ENCODE data around the gene C5orf46. TPM values are rescaled to one million over a fixed set of nuclear protein-coding genes. Genes with fewer than 3 reads are reported as not detected.
"Not testable (repeated sequence)": the region's sequence is repeated elsewhere in the genome, so short reads cannot be mapped to it uniquely, and the experiment has no call there.

The C5orf46 gene
- total RNA-seq, 1 experiment from 2014 or later, result not detected

DNA sequence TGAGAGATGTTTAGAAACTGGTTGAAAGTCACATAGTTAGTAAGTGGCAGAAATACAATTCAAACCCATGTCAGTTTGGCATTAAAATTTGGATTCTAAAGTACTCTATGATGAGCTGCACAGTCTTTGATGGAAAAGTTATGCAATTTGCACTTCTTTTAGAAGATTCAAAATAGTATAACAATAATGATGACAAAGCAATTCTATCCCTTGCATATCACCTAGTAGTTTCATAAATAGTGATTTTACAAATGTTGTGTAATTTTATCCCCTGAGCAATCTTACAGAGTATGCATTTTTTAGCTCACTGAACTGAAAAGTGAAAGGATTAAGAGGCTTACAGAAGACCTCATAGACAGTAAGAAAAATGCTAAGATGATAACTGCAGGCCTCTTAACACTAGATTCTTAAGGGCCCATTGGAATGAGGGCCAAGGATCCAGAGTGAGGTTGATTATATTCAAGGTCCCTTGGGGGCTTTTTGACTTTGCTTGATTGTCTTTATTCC is 3.7 kb downstream of the C5orf46 start:
- DNase-seq (ENCODE audit: low read depth), result no peak
- in situ Hi-C loops (cut with HindIII; ENCODE audit: low pct_unique_long_range_greater_than_20kb, low sequenced_read_pairs), result no loop called here

DNA sequence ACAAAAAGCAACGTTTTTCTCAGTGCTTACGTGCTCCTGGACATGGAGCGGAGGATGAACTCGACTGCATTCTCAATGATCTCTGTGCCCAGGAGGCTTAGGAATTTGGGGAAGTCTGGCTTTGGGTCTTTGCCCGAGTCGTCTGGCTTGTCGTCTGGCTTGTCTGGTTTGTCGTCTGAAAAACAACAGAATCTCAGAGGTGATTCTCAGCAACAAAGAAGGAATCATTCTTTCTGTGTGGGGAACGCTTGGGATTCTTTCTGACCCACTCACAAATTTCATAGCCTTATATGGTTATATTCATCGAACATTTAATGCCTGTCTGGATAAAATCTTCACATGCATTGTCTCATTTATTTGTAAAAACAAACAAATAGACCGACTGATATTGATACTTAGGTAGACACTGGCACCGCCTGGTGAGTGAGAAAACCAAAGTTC is 4.7 kb downstream of the C5orf46 start:
- in situ Hi-C loops (cut with HindIII; ENCODE audit: low pct_unique_long_range_greater_than_20kb, low sequenced_read_pairs), result no loop called here
- DNase-seq (ENCODE audit: low read depth), result peak; percentile 36

DNA sequence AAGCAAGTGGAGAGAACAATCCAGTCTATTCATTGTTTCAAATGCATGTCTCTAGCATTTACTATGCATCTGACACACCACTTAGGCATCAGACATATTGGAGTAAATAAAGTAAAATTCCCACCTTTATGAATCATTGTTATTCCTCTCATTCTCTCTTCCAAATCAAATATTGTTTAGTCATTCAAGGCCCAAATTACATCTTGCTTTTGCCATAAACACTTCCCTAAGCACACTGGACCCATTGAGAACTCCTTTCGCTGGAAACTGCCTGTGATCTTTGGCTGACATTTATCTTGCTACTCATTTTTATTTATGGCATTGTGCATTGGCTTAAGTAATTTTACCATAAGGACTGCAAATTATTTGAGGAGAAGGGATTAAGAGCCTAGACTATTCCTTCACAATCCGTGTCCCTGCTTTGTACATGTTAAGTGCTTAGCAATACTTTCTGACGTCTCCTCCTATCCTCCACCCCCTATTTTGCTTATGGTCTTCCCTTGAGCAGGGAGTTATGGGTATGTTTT is 7.4 kb downstream of the C5orf46 start:
- in situ Hi-C loops (cut with HindIII; ENCODE audit: low pct_unique_long_range_greater_than_20kb, low sequenced_read_pairs), result no loop called here
- DNase-seq (ENCODE audit: low read depth), result peak; percentile 26

DNA sequence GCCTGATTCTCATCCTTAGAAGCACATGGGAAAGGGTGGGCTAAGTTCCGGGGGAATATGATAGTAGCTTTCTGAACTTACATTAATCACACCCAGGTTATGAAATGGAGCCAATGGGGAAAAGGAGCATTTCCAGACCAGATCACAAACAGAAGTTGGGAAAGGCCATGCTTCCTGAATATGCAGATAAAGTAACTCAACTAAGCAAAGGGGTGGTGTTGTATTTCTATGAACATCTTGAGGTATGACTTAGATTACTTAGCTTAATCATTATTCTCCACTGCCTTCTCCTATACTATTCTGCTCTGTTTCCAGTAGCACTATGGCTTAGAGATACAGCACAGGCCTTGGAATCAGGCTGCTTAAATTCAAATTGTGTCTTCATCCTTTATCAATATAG is 10.5 kb downstream of the C5orf46 start:
- no peak for DNase-seq (ENCODE audit: low read depth)
- in situ Hi-C loops (cut with HindIII; ENCODE audit: low pct_unique_long_range_greater_than_20kb, low sequenced_read_pairs), result no loop called here

DNA sequence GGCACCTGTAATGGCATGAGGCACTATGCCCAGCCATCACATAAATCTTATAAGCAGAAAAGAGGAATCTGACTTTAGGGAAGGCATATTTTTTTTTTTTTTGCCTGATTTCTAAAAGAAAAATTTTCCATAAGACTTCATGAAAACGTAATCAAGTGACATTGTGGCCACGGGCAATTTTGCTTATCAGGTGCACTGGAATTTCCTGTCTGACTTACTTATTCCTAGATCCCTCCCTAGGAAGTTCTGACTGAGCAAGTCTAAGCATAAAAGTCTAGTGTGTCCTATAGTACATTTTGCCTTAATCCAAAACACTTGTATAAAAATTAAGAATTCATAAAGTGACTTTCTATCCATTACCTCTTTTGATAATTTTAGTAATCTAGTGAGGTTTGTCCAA is 12.5 kb downstream of the C5orf46 start:
- DNase-seq (ENCODE audit: low read depth), result no peak
- in situ Hi-C loops (cut with HindIII; ENCODE audit: low pct_unique_long_range_greater_than_20kb, low sequenced_read_pairs), result no loop called here

DNA sequence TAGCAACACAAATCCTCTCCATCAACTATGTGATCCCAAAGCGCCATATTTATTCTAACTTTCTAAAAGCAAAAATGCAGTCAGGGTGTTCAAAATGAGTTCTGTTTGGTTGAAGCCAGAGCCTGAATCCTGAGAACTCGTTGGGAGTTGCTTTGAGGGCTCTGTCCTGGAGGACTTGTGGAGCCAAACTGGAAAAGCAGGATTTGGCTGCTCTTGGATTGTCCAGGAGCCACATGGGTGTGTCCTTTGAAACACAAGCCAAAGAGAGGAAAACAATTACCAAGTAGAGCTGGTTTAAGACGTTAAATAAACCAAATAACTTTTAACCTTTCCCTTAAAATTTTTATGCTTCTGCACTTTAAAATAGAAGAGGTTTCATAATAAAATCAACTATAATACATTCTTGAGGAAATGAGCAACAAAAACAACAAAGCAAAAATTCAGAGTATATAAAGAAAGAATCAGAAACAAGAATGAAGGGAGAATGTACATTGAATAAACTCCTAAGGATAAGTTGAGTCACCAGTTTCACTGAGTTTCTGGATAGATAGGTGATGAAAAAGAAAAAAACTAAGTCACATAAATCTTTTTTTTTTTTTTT is 13.5 kb downstream of the C5orf46 start:
- DNase-seq (ENCODE audit: low read depth), result no peak

DNA sequence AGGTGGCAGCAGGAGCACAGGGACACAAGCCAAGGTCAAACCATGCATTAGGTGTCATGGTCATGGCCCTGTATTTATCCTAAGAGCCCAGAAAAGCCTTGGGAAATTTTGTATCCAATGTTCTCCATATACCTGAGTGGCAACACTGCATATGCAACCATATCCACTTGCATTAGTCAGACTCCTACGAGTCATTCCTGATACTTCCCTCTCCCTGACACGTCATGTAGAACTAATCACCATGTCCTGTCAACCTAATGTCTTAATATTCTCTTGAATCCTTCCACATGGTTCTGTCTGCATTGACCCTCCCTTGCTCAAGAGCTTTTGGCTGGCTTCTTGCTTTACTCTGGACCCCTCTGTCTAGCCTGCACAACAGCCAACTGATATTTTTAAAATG is 18.4 kb downstream of the C5orf46 start:
- no peak for DNase-seq (ENCODE audit: low read depth)
- in situ Hi-C loops (cut with HindIII; ENCODE audit: low pct_unique_long_range_greater_than_20kb, low sequenced_read_pairs), result no loop called here

More for the DNA sequence above, 13.5 kb downstream of the C5orf46 start:
- in situ Hi-C loops (cut with HindIII; ENCODE audit: low pct_unique_long_range_greater_than_20kb, low sequenced_read_pairs), result no loop called here

DNA sequence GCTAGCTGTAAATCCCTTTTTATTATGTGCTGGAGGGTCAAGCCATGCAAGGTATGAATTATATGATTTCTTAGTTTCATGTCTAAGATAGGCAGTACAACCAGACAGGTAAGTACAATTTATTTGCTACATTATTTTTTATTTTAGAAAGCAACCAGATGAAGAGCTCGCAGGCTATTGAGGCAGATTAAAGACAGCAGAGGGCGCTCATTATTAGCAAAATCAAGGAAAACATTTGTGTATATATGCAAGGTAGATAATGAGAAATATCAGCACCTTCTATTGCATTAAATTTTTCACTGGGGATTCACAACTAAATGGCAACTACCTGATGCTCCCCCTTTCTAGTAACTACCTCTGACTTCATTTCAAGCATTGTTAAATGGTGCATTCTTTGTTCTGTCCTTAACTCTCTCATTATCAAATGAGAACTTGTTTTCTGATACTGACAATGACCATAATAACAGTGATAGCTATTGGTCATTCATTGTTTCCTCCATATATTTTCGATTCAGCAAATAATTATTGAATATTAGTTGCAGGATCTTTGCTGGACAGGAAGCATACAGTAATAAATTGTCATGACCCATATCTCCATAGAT is 19.2 kb downstream of the C5orf46 start:
- in situ Hi-C loops (cut with HindIII; ENCODE audit: low pct_unique_long_range_greater_than_20kb, low sequenced_read_pairs), result no loop called here
- DNase-seq (ENCODE audit: low read depth), result peak; percentile 22

DNA sequence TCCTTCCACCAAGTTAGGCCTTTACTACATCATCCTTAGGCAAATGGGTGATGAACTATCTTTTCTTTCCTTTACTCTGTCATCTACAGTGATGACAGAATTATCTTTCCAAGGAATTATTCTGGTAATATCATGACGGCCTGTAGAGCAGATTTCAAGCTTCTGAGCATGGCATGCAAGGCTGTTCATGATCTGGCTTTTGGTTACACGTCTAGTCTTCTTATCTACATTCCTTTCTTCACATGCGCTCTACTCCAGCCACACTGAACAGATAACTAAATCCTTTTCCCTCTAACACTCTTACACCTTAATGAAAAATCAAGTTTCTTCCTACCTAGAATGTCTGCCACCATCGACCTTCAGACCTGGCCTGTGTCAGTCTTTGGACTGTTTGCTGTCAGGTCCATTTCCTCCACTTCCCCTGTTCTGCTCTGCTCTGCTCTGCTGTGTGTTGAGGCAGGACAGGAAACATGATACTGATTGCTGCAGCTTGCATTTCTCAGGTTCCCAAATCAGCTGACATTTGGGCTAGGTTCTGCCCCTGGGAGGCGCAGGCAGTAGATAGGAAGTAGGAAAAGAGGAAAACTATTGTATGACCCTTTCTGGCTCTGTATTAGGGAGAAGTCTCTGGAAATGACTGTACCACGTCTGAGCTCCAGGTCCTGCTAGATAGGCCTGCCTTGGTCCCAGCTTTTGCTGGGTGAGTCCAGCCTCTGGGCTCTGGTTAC is 23.6 kb downstream of the C5orf46 start:
- no peak for DNase-seq (ENCODE audit: low read depth)
- in situ Hi-C loops (cut with HindIII; ENCODE audit: low pct_unique_long_range_greater_than_20kb, low sequenced_read_pairs), result no loop called here

DNA sequence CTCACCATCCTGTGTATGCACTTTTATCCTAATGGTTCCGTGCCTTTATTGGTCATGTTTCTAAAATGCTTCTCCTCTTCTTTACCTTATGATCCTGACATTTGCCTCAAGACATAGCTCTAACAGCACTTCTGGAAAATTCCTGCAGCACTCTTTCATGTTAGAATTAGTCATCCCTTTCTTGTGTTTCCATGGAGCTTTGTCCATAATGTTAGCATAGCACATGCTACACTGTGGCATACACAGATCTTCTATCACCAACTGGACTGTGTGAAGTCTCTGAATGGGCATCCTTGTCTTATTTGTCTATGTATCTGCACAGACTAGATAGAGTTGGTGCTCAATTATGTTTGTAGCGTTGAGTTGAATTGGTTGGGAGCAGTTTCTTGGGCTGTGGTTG is 25.9 kb downstream of the C5orf46 start:
- no peak for DNase-seq (ENCODE audit: low read depth)
- in situ Hi-C loops (cut with HindIII; ENCODE audit: low pct_unique_long_range_greater_than_20kb, low sequenced_read_pairs), result no loop called here

DNA sequence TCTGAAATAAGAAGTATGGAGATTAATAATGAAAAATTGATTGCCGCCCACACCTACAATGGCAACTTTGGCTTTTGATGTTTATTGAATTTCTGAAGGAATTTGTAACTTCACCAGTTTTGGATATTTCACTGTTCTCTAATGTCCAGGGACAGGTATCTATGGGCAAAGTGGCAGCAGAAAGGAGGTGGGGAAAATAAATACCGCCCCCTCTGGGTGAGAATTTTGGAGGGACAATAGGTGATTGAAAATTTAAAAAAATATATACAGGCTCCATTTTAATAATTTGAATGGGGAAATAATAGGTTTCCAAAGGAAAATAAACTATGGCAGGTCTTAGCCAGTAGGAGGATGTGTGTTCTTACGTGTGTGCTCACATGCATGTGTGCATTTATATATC is 26.6 kb downstream of the C5orf46 start:
- in situ Hi-C loops (cut with HindIII; ENCODE audit: low pct_unique_long_range_greater_than_20kb, low sequenced_read_pairs), result no loop called here
- no peak for DNase-seq (ENCODE audit: low read depth)

DNA sequence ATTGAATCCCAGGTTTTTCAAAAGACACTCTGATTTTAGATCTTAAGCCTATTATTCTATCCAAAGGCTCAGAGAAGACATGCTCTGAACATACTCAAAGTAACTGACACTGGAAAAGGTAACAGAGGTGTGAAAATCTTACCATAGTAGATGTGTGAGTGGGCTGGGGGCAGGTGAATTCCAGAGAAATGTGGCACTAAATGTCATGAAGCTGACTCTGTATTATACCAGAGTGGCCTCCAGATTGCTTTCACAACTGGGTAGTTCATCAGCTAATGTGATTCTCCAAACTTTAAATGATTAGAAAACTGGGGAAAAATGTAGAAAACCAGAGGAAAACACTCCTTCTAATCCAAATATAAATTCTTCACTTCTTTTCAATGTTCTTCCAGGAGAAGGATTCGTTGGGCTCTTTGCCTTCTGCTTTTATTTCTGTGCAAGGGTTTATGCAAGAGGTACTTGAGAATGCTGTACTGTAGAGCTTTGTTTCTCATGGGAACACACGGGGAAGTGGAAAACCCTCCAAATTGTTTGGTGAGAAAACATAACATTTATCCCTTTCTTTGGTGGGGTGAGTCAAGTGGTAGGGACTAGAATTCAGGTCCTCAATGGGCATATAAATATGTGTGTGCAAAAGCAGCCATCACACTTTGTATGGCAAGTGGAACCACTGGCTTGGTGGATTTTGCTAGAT is 28.1 kb downstream of the C5orf46 start, which contains the start of gene SCGB3A2:
Gene SCGB3A2 (plus strand): TSS at position 646 of the 694 bp plus-strand sequence. CDS start 93 bp downstream, outside the sequence.
- no peak for DNase-seq (ENCODE audit: low read depth)
- in situ Hi-C loops (cut with HindIII; ENCODE audit: low pct_unique_long_range_greater_than_20kb, low sequenced_read_pairs), result no loop called here

DNA sequence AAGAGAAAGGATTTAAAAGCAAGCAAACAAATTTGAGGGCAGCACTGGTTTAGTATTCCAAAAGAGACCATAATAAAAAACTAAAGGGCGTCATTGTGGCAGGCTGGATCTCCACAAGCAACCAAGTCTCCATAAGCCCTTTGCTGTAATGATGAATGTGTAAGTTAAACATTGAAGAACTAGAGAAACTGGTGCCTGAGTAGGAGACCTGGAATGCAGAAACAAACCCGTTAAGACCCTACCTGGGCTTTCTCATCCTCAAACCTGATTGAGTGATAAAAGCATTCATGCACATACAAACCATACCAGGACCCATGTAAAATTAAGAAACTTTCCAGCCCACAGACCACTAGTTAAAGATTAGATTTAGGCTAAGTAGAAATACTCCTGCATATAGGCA is 29.7 kb downstream of the C5orf46 start:
- no peak for DNase-seq (ENCODE audit: low read depth)
- in situ Hi-C loops (cut with HindIII; ENCODE audit: low pct_unique_long_range_greater_than_20kb, low sequenced_read_pairs), result no loop called here

DNA sequence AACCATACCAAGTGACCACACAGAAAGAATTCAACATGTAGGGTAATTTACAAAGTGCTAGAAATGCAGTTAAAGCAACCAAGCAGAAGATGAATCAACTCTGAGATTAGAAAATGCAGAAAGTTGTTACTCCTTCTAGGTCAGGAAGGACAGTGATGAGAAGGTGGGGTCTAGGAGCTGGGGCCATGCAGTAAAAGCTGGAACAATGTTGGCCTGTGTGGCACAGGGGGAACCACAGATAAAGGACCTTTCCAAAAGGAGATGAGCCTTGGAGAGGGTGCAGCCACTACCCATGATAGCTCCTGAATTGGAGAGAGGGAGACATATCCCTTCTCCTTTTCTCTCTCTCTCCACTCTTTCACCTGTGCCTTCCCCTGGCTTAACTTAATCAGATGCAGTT is 30.2 kb downstream of the C5orf46 start:
- no peak for DNase-seq (ENCODE audit: low read depth)
- in situ Hi-C loops (cut with HindIII; ENCODE audit: low pct_unique_long_range_greater_than_20kb, low sequenced_read_pairs), result no loop called here

DNA sequence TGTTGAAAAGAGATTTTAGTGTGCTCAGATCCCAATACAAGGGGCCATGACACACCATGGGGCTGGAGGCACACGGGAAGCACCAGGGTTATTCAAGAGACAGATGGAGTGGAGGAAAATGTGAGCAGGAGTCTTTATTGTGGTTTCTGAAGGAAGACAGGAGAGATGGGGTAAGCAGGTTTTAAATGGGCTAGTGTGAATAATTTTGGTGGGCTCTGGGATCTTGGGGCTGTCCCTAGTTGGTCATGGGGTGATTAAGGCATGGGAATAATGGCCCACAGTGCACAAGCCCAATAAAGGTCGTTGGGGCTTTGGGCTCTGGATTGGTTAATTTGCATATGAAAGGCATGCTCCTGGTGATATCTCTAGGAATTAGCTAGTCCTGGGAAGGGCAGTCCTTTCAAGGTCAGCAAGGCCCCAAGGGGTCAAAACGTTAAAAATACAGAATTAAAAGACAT is 31.4 kb downstream of the C5orf46 start:
- in situ Hi-C loops (cut with HindIII; ENCODE audit: low pct_unique_long_range_greater_than_20kb, low sequenced_read_pairs), result no loop called here
- no peak for DNase-seq (ENCODE audit: low read depth)

DNA sequence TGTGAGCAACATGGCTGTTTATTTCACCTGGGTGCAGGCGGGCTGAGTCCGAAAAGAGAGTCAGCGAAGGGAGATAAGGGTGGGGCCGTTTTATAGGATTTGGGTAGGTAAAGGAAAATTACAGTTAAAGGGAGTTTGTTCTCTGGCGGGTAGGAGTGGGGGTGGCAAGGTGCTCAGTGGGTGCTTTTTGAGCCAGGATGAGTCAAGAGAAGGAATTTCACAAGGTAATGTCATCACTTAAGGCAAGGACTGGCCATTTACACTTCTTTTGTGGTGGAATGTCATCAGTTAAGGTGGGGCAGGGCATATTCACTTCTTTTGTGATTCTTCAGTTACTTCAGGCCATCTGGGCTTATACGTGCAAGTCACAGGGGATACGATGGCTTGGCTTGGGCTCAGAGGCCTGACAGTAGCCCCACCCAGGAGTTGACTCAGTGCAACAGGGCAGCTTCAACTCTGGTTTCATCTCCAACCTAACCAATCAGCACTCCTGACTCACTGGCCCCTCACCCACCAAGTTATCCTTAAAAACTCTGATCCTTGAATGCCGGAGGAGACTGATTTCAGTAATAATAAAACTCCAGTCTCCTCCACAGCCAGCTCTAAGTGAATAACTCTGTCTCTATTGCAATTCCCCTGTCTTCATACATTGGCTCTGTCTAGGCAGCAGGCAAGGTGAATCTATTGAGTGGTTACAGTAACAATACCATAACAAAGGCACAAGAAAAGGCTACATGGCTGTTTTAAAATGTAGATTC is 32.0 kb downstream of the C5orf46 start:
- in situ Hi-C loops (cut with HindIII; ENCODE audit: low pct_unique_long_range_greater_than_20kb, low sequenced_read_pairs); DNase-seq (ENCODE audit: low read depth): not testable (repeated sequence)

DNA sequence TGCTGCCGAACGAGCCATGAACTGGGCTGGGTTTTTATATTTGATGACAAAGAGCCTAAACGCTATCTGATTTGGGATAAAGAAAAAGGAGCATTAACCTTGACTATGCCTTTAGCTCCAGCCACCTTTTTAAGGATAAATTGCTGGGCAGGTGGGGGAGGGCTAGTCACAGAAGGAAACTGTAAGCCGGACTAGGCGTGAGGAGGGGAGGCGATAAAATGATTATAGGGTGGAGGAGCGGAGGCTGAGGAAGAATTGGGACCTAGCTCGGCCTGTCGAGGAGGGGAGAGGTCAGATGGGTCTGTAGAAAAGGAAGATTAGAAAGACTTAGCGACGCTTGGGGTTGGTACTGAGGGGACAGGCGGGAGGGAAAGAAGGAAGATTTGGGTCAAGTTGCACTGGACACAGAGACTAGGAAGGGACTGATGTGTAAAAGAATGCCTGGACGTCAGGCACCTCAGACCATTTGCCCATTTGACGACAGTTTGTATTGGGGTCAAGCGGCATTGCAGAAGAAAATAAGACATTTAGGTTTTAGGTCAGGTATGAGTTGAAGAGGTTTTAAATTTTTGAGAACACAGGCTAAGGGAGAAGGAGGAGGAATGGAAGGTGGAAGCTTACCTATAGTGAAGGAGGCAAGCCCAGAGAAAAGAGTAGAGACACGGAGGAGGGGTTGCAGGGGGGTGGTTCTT is 33.4 kb downstream of the C5orf46 start:
- in situ Hi-C loops (cut with HindIII; ENCODE audit: low pct_unique_long_range_greater_than_20kb, low sequenced_read_pairs); DNase-seq (ENCODE audit: low read depth): not testable (repeated sequence)

Measured in Caki2 (cell line).